Mucosa of stomach (tissue), 1 donor: ENCODE data around the gene CD300A.

Experiments
- H3K27me3 ChIP-seq: one replicate; pipeline ENCODE4 v1.7.0; 2013; ENCODE audit warnings: mild to moderate bottlenecking, low read length; ENCODE audit not compliant: control insufficient read depth, insufficient read depth
- H3K36me3 ChIP-seq: one replicate; pipeline ENCODE4 v1.7.0; 2013; ENCODE audit warnings: low read length; ENCODE audit not compliant: control insufficient read depth, insufficient read depth
- H3K4me1 ChIP-seq: one replicate; pipeline ENCODE4 v1.7.0; 2013; ENCODE audit warnings: mild to moderate bottlenecking, low read length; ENCODE audit not compliant: control insufficient read depth, insufficient read depth
- H3K4me3 ChIP-seq: one replicate; pipeline ENCODE4 v1.7.0; 2013; ENCODE audit warnings: low read length
- H3K9ac ChIP-seq: one replicate; pipeline ENCODE4 v1.7.0; 2013; ENCODE audit warnings: mild to moderate bottlenecking, low read length, moderate library complexity
- H3K9me3 ChIP-seq: one replicate; pipeline ENCODE4 v1.7.0; 2013; ENCODE audit warnings: mild to moderate bottlenecking, low read length, moderate library complexity; ENCODE audit not compliant: control insufficient read depth
- donor health status: Pancreatic carcinoma.

Gene CD300A

GRCh38 chr17:74430706-74431567 lies 35.5 kb upstream of the CD300A start:
- H3K4me1 ChIP-seq, result peaks cover 70% of the 10 kb centered on the region
- H3K9me3 ChIP-seq, result no peaks in the 10 kb centered on the region
- H3K36me3 ChIP-seq, result no peaks in the 10 kb centered on the region
- peak overlapping the region; percentile 97 for H3K9ac ChIP-seq
- peaks cover 10% of the 10 kb centered on the region for H3K27me3 ChIP-seq
- peak overlapping the region; percentile 85 for H3K4me3 ChIP-seq

DNA sequence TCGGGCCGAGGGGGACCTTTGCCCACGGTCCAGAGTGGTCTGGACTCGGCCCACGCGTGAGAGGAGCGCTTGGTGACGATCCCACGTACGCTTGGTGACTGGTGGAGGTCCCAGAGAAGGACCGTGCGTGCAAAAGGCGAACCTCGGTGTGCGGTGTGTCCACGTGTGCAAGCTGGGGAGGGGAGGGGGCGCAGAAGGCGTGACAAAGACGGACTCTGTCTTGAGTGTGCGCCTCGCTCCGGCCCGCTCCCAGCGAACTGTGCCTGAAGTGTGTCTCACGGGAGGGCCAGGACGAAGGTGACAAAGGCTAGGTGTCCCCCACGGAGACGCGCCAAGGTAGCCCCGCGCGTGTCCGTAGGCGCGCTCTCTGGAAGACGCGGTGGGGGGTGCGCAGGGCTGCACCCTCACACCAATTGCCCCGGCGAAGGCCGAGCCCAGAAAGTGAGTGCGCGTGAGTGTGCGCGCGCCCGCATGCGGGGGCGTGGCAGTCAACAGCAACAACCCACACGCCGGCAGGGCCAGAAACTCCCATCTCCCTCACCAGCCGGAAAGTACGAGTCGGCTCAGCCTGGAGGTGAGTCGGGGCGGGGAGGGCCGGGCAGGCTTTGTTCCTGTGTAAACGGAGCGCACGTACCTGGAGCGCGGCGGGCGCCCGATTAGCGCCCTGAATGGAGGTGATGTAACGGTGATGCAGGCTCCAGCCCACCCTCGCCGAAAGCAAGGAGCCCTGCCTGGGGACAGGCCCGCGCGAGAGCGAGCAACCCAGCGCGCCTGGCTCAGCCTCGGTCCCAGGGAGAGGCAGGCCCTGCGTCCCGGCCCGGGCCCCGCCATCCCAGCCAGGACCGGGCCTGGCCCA lies 34.6 kb upstream of the CD300A start, which contains the start of gene GPRC5C:
Gene GPRC5C (plus strand): TSS at position 521 of the 856 bp plus-strand sequence. CDS start 7,689 bp downstream, outside the sequence.
- Histone ChIP-seq H3K4me1 (peaks cover 71% of the 10 kb centered on the region), H3K27me3 (peaks cover 10% of the 10 kb centered on the region), H3K9me3 (no peaks in the 10 kb centered on the region), H3K36me3 (no peaks in the 10 kb centered on the region), H3K4me3 (peak within 1 kb of the TSS; percentile 85), H3K9ac (peak within 1 kb of the TSS; percentile 97)

DNA sequence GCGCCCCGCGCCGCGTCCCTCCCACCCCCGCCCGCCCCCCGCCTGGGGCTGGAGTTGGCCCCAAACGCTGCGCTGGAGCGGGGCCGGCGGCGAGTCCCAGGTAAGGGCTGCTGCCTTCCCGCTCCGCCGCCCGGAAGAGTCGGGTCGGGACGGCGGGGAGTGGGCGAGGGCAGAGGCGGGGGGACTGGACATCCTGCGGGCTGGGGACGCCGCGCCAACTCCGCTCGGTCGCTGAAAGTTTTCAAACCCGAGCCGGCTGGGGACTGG lies 34.1 kb upstream of the CD300A start:
- no peak overlapping the region for H3K4me3 ChIP-seq
- H3K36me3 ChIP-seq, result no peaks in the 10 kb centered on the region
- H3K27me3 ChIP-seq, result peaks cover 10% of the 10 kb centered on the region
- H3K4me1 ChIP-seq, result peaks cover 71% of the 10 kb centered on the region
- peak overlapping the region; percentile 97 for H3K9ac ChIP-seq
- no peaks in the 10 kb centered on the region for H3K9me3 ChIP-seq

- H3K9ac ChIP-seq, result peak overlapping the region; percentile 97
- no peaks in the 10 kb centered on the region for H3K9me3 ChIP-seq
- H3K4me1 ChIP-seq, result peaks cover 66% of the 10 kb centered on the region
- H3K27me3 ChIP-seq, result peaks cover 10% of the 10 kb centered on the region
- peak overlapping the region; percentile 49 for H3K4me3 ChIP-seq
- H3K36me3 ChIP-seq, result no peaks in the 10 kb centered on the region
Observed at GRCh38 chr17:74432766-74433391, 33.6 kb upstream of the CD300A start.

- peak overlapping the region; percentile 49 for H3K4me3 ChIP-seq
- H3K27me3 ChIP-seq, result peaks cover 10% of the 10 kb centered on the region
- peak overlapping the region; percentile 97 for H3K9ac ChIP-seq
- no peaks in the 10 kb centered on the region for H3K9me3 ChIP-seq
- H3K36me3 ChIP-seq, result no peaks in the 10 kb centered on the region
- H3K4me1 ChIP-seq, result peaks cover 59% of the 10 kb centered on the region
Observed at GRCh38 chr17:74433421-74434121, 32.9 kb upstream of the CD300A start.

GRCh38 chr17:74435775-74436359 lies 30.6 kb upstream of the CD300A start:
- Histone ChIP-seq H3K4me3 (no peak overlapping the region), H3K9me3 (no peaks in the 10 kb centered on the region), H3K27me3 (peaks cover 4% of the 10 kb centered on the region), H3K4me1 (peaks cover 44% of the 10 kb centered on the region), H3K36me3 (no peaks in the 10 kb centered on the region), H3K9ac (peak overlapping the region; percentile 28)

- Histone ChIP-seq H3K4me3 (no peak overlapping the region), H3K9me3 (no peaks in the 10 kb centered on the region), H3K9ac (no peak overlapping the region), H3K36me3 (no peaks in the 10 kb centered on the region), H3K4me1 (peaks cover 40% of the 10 kb centered on the region), H3K27me3 (peaks cover 3% of the 10 kb centered on the region)
Observed at GRCh38 chr17:74437702-74438101, 28.7 kb upstream of the CD300A start.

- Histone ChIP-seq H3K27me3 (no peaks in the 10 kb centered on the region), H3K4me3 (no peak overlapping the region), H3K9ac (no peak overlapping the region), H3K9me3 (no peaks in the 10 kb centered on the region), H3K4me1 (peaks cover 50% of the 10 kb centered on the region), H3K36me3 (no peaks in the 10 kb centered on the region)
Observed at GRCh38 chr17:74439691-74440567, 26.5 kb upstream of the CD300A start.

DNA sequence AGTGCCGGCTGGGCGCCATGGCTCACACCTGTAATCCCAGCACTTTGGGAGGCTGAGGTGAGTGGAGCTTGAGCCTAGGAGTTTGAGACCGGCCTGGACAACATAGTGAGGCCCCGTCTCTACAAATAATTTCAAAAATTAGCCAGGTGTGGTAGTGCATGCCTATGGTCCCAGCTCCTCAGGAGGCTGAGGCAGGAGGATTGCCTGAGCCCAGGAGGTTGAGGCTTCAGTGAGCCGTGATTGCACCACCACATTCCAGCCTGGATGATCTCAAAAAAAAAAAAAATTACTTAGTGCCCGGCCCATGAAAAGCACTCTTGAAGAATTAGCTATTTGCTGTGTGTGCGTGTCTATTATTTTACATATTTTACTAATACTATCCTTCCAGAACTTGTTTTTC lies 24.9 kb upstream of the CD300A start:
- Histone ChIP-seq H3K9ac (no peak overlapping the region), H3K4me3 (no peak overlapping the region), H3K27me3 (no peaks in the 10 kb centered on the region), H3K4me1 (peaks cover 51% of the 10 kb centered on the region), H3K9me3 (no peaks in the 10 kb centered on the region), H3K36me3 (peaks cover 2% of the 10 kb centered on the region)

GRCh38 chr17:74442291-74442669 lies 24.2 kb upstream of the CD300A start:
- H3K9me3 ChIP-seq, result no peaks in the 10 kb centered on the region
- H3K36me3 ChIP-seq, result peaks cover 6% of the 10 kb centered on the region
- H3K9ac ChIP-seq, result peak overlapping the region; percentile 6
- H3K27me3 ChIP-seq, result no peaks in the 10 kb centered on the region
- H3K4me1 ChIP-seq, result peaks cover 47% of the 10 kb centered on the region
- no peak overlapping the region for H3K4me3 ChIP-seq
